OCI-LY7 (cell line): ENCODE measurements around the gene ZNF593. TPM values are rescaled to one million over a fixed set of nuclear protein-coding genes. Genes with fewer than 3 reads are reported as not detected.

Experiments used
- BruUV-seq: library from RNA; stranded (reverse); fragments of 400-500 nt; replicated peaks from 2 replicates; lab custom pipeline; 2021; lab: Mats Ljungman, UMichigan
- CTCF ChIA-PET: fragments of 300-600 bp; sonication (Branson Sonifier 250); formaldehyde crosslinking; loops from one replicate; lab custom pipeline; 2022; ENCODE audit warnings: antibody characterized with exemption; ENCODE audit not compliant: unreplicated experiment; lab: Charles Lee
- POLR2A ChIA-PET: fragments of 300-600 bp; sonication (Branson Sonifier 250); formaldehyde crosslinking; loops from one replicate; lab custom pipeline; 2022; ENCODE audit warnings: antibody characterized with exemption; lab: Charles Lee
- DNase-seq: peaks from one replicate; pipeline ENCODE4 v3.0.0-alpha.2; 2015; ENCODE audit warnings: low spot score
- H2AFZ ChIP-seq: fragments of 200-600 bp; sonication (generic), shearing (Covaris generic); 2 replicates; pipeline ENCODE4 v1.6.1; 2014; ENCODE audit warnings: mild to moderate bottlenecking, antibody characterized with exemption, low read length, moderate library complexity
- H3K27ac ChIP-seq: fragments of 200-600 bp; sonication (generic); 2 replicates; pipeline ENCODE4 v1.5.1; 2014; ENCODE audit warnings: mixed run types, low read depth, mild to moderate bottlenecking, moderate library complexity, low read length, inconsistent platforms; ENCODE audit not compliant: poor library complexity, severe bottlenecking
- H3K36me3 ChIP-seq: fragments of 200-600 bp; sonication (generic); 2 replicates; pipeline ENCODE4 v1.6.1; 2014; ENCODE audit warnings: mild to moderate bottlenecking, antibody characterized with exemption, low read length, moderate library complexity, mixed read lengths; ENCODE audit not compliant: insufficient read depth
- H3K4me1 ChIP-seq: fragments of 200-600 bp; sonication (generic); 2 replicates; pipeline ENCODE4 v1.5.1; 2014; ENCODE audit warnings: mild to moderate bottlenecking, low read length; ENCODE audit not compliant: insufficient read depth, poor library complexity, severe bottlenecking
- H3K4me2 ChIP-seq: fragments of 200-600 bp; sonication (generic); 2 replicates; pipeline ENCODE4 v1.6.1; 2014; ENCODE audit warnings: mild to moderate bottlenecking, low read length
- H3K4me3 ChIP-seq: fragments of 200-600 bp; sonication (generic); 2 replicates; pipeline ENCODE4 v1.5.1; 2014; ENCODE audit warnings: mild to moderate bottlenecking, low read depth, low read length; ENCODE audit not compliant: poor library complexity, severe bottlenecking
- H3K79me2 ChIP-seq: fragments of 200-600 bp; sonication (generic); 2 replicates; pipeline ENCODE4 v1.6.1; 2016; ENCODE audit warnings: low read depth, mild to moderate bottlenecking, low read length, moderate library complexity, mixed read lengths; ENCODE audit not compliant: insufficient read depth
- H3K9me2 ChIP-seq: fragments of 200-600 bp; sonication (generic); 2 replicates; pipeline ENCODE4 v1.6.1; 2016; ENCODE audit warnings: mild to moderate bottlenecking, low read length, mixed read lengths; ENCODE audit not compliant: insufficient read depth
- H3K9me3 ChIP-seq: fragments of 200-600 bp; sonication (generic); 2 replicates; pipeline ENCODE4 v1.6.1; 2014; ENCODE audit warnings: mild to moderate bottlenecking, mixed run types, low read length, mixed read lengths
- H4K20me1 ChIP-seq: fragments of 200-600 bp; sonication (generic); 2 replicates; pipeline ENCODE4 v1.6.1; 2014; ENCODE audit warnings: mild to moderate bottlenecking, antibody characterized with exemption, low read length, moderate library complexity, mixed read lengths; ENCODE audit not compliant: insufficient read depth
- EZH2phosphoT487 ChIP-seq: fragments of 200-600 bp; sonication (generic); IDR thresholded peaks from 2 replicates; pipeline ENCODE4 v1.6.1; 2018; ENCODE audit warnings: low read depth, borderline replicate concordance, mild to moderate bottlenecking, mixed run types, antibody characterized with exemption, low read length, moderate library complexity, mixed read lengths
- intact Hi-C: fragments of 100-400 bp; cut with micrococcal nuclease; formaldehyde crosslinking; loops from one replicate; pipeline ENCODE4 v1.10.0; 2022; ENCODE audit not compliant: unreplicated experiment
- total RNA-seq, 2 experiments: library from RNA; depleted of rRNA in 1 of 2; stranded (reverse); fragments of >200 nt in 1 of 2; shearing (Covaris generic) in 1 of 2; gene quantifications; 2 replicates each; pipeline ENCODE4 v1.2.3, GENCODE V29; 2014 to 2022
- TF ChIP-seq, protein P1 (sequence below): fragments of 200-600 bp; sonication (generic); conservative IDR thresholded peaks from 2 replicates; pipeline ENCODE4 v1.5.1; 2014; ENCODE audit warnings: mild to moderate bottlenecking, antibody characterized with exemption, low read length, moderate library complexity, mixed read lengths

Gene ZNF593
- total RNA-seq, 2 experiments from 2014 or later: 42.8 to 63.6 TPM

DNA sequence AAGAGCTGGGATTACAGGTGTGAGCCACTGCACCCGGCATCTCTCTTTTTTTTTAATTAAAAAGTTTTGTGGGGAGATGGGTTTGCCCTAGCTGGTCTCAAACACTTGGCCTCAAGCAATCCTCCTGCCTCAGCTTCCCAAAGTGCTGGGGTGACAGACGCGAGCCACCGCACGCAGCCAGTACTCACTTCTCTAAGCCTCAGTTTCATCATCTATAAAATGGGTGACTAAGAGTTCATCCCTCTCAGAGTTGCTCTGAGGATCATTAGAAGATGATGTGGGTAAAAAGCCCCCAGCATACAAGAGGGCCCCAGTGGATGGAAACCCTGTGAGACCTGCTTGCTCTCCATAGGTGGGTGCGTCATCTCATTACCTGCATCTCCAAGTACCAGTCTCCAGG is 18.2 kb downstream of the ZNF593 start:
- no peak for DNase-seq
- intact Hi-C loops: no loop called here
- no peak overlapping the region for H3K4me2 ChIP-seq
- TF ChIP-seq, protein P1, sequence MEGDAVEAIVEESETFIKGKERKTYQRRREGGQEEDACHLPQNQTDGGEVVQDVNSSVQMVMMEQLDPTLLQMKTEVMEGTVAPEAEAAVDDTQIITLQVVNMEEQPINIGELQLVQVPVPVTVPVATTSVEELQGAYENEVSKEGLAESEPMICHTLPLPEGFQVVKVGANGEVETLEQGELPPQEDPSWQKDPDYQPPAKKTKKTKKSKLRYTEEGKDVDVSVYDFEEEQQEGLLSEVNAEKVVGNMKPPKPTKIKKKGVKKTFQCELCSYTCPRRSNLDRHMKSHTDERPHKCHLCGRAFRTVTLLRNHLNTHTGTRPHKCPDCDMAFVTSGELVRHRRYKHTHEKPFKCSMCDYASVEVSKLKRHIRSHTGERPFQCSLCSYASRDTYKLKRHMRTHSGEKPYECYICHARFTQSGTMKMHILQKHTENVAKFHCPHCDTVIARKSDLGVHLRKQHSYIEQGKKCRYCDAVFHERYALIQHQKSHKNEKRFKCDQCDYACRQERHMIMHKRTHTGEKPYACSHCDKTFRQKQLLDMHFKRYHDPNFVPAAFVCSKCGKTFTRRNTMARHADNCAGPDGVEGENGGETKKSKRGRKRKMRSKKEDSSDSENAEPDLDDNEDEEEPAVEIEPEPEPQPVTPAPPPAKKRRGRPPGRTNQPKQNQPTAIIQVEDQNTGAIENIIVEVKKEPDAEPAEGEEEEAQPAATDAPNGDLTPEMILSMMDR: no peak
- TF ChIP-seq EZH2phosphoT487: no peak
- no peaks in the 10 kb centered on the region for H3K36me3 ChIP-seq
- H3K4me1 ChIP-seq: no peaks in the 10 kb centered on the region
- H3K9me3 ChIP-seq: no peaks in the 10 kb centered on the region
- H3K79me2 ChIP-seq: no peaks in the 10 kb centered on the region
- CTCF ChIA-PET: no interaction called here
- H3K9me2 ChIP-seq: no peaks in the 10 kb centered on the region
- BruUV-seq: no TSS peak
- no peak overlapping the region for H3K27ac ChIP-seq
- H4K20me1 ChIP-seq: no peaks in the 10 kb centered on the region
- no peak overlapping the region for H3K4me3 ChIP-seq
- no peak overlapping the region for H2AFZ ChIP-seq
- POLR2A ChIA-PET: interaction anchor here (0.6 kb wide), 1 partner anchor 139 kb away, joined by 4 read pairs; no protein-coding TSS in a partner anchor

DNA sequence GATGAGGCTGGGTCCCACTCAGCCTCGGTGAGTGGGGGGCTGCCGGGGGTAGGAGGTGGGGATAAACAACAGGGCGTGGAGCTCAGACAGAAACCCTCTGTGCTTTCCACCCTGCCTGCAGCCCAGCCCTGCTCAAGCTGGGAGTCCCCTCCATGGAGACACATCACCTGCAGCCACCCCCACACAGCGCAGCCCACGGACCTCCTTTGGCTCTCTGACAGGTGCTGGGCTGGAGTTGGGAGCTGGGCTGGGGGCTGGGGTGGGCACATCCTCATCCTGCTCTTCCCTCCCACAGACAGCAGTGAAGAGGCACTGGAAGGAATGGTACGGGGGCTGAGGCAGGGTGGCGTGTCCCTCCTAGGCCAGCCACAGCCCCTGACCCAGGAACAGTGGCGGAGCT is 18.8 kb downstream of the ZNF593 start:
- BruUV-seq: no TSS peak
- Histone ChIP-seq H3K36me3 (no peaks in the 10 kb centered on the region), H2AFZ (no peak overlapping the region), H3K9me2 (no peaks in the 10 kb centered on the region), H3K79me2 (no peaks in the 10 kb centered on the region), H3K27ac (no peak overlapping the region), H3K4me2 (no peak overlapping the region), H4K20me1 (no peaks in the 10 kb centered on the region), H3K9me3 (no peaks in the 10 kb centered on the region), H3K4me1 (no peaks in the 10 kb centered on the region), H3K4me3 (no peak overlapping the region)
- TF ChIP-seq EZH2phosphoT487: no peak
- TF ChIP-seq, protein P1: no peak
- ChIA-PET POLR2A (no interaction called here), CTCF (no interaction called here)
- intact Hi-C loops: no loop called here
- no peak for DNase-seq

DNA sequence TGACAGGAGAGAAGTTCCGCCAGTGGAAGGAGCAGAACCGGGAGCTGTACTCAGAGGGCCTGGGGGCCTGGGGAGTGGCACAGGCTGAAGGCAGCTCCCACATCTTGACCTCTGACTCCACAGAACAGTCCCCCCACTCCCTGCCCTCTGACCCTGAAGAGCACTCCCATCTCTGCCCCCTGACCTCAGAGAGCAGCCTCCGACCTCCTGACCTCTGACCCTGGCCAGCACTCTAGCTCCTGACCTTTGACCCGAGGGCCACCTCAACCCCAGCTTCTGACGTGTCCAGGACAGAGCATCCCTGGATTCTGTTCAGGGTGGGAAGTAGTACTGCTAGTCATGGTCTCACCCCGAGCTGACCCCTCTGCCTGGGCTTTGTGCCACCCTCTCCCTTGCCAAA is 19.6 kb downstream of the ZNF593 start:
- no peak for DNase-seq
- Histone ChIP-seq H3K4me3 (no peak overlapping the region), H3K79me2 (no peaks in the 10 kb centered on the region), H3K9me2 (no peaks in the 10 kb centered on the region), H3K4me1 (no peaks in the 10 kb centered on the region), H3K4me2 (no peak overlapping the region), H3K36me3 (no peaks in the 10 kb centered on the region), H3K27ac (no peak overlapping the region), H3K9me3 (no peaks in the 10 kb centered on the region), H4K20me1 (no peaks in the 10 kb centered on the region), H2AFZ (no peak overlapping the region)
- POLR2A ChIA-PET: interaction anchor here (0.7 kb wide), 1 partner anchor 15 kb away, joined by 3 read pairs; no protein-coding TSS in a partner anchor
- intact Hi-C loops: no loop called here
- BruUV-seq: no TSS peak
- TF ChIP-seq, protein P1: no peak
- TF ChIP-seq EZH2phosphoT487: no peak
- CTCF ChIA-PET: interaction anchor here (0.6 kb wide), 1 partner anchor 174 kb away, joined by 3 read pairs; no protein-coding TSS in a partner anchor
